ENCODE measurements around the gene INTS1.

The INTS1 gene, protein sequence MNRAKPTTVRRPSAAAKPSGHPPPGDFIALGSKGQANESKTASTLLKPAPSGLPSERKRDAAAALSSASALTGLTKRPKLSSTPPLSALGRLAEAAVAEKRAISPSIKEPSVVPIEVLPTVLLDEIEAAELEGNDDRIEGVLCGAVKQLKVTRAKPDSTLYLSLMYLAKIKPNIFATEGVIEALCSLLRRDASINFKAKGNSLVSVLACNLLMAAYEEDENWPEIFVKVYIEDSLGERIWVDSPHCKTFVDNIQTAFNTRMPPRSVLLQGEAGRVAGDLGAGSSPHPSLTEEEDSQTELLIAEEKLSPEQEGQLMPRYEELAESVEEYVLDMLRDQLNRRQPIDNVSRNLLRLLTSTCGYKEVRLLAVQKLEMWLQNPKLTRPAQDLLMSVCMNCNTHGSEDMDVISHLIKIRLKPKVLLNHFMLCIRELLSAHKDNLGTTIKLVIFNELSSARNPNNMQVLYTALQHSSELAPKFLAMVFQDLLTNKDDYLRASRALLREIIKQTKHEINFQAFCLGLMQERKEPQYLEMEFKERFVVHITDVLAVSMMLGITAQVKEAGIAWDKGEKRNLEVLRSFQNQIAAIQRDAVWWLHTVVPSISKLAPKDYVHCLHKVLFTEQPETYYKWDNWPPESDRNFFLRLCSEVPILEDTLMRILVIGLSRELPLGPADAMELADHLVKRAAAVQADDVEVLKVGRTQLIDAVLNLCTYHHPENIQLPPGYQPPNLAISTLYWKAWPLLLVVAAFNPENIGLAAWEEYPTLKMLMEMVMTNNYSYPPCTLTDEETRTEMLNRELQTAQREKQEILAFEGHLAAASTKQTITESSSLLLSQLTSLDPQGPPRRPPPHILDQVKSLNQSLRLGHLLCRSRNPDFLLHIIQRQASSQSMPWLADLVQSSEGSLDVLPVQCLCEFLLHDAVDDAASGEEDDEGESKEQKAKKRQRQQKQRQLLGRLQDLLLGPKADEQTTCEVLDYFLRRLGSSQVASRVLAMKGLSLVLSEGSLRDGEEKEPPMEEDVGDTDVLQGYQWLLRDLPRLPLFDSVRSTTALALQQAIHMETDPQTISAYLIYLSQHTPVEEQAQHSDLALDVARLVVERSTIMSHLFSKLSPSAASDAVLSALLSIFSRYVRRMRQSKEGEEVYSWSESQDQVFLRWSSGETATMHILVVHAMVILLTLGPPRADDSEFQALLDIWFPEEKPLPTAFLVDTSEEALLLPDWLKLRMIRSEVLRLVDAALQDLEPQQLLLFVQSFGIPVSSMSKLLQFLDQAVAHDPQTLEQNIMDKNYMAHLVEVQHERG (N-terminal part only)

DNA sequence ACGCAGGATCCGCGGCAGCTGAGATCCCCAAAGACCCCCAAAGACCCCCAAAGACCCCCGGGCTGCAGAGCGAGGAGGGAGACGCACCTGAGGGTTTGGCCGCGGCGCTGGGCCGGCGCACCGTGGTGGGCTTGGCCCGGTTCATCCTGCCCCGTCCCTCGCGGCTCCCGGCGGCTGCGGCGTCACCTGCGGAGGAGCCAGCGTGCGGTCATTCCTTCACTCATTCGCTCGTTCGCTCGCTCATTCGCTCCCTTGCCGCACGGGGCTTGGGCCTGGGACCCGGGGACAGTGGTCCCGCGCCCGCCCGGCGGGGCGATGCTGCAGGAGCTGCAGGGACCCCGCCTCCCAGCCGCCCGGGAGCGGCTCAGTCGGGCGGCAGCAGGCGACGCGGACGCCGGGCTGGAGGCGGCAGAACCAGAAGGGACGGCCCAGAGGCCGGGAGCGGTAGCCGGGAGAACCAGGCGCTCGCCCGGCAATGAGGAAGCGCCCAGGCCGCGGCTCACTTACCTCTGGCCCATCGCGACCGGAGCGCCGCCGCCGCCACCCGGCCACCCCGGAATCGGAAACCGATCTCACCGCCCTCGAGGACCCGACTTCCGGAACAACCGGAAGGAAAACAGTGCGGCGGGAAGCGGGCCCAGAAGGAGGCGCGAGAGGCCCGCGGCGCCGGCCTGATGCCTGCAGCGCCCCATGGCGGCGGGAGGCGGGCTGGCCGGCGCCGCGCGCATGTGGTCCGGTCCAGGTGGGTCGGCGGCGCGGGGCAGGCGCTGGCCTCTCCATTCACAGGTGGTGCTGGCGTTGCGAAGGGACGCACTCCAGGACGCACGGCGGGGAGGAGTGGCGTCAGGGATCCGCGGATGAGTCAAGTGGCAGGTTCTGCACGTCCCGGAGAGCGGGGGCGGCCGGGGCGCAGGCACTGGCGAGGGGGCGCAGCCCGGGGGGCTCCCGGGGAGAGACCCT, at the start of gene INTS1:
TSS of gene INTS1 (minus strand) at position 574 of the 960 bp plus-strand sequence. CDS start at position 145, 429 bp downstream.
- peak; percentile 39 for DNase-seq (ENCODE audit: low read depth, low spot score)

DNA sequence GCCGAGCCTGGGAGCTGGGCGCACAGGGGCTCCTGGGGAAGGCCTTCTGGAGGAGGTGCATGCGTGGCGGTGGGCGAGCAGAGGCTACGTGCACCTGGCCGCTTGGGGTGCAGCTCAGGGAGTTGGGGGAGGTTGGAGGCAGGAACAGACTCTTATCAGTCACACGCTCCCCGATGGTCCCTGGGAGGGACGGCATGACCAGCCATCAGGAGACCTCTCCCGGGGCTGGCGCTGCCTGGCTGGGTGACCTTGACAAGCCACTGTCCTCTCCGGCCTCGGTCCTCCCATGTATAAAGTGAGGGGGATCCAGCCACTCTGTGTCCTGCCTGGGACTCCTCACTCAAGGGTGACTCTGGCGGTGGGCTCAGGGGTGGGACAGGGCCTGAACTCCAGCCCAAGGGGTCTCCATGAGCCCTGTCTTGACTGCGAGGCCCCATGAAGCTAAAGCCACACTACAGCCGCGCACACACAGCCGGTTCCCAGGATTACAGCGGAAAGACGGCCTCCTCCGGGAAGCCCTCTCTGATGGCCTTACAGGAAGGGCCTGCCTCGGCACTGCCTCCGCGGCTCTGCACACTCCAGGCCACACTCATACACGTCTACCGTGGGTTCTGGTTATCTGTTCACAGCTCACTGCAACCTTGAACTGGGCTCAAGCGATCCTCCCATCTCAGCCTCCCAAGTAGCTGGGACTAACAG, 49.5 kb upstream of the INTS1 start:
- DNase-seq (ENCODE audit: low read depth, low spot score) = no peak

DNA sequence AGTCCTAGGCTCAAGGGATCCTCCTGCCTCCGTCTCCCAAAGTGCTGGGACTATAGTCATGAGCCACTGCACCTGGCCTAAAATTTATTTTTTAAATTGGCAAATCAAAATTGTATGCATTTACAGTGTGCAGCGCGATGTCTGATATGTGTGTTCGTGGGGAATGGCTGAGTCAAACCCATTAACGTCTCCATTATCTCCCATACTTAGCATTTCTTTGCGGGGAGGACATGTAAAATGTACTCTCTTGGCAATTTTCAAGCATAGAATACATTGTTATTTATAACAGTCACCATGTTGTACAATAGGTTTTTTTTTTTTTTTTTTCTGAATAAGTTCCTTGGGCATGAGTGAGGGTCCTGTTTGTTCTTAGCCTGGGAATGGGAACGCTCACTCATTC, 48.0 kb upstream of the INTS1 start:
- no peak for DNase-seq (ENCODE audit: low read depth, low spot score)

GRCh38 chr7:1550846-1551155, 46.6 kb upstream of the INTS1 start:
- no peak for DNase-seq (ENCODE audit: low read depth, low spot score)

GRCh38 chr7:1550005-1550845, 46.0 kb upstream of the INTS1 start:
- DNase-seq (ENCODE audit: low read depth, low spot score) = no peak

DNA sequence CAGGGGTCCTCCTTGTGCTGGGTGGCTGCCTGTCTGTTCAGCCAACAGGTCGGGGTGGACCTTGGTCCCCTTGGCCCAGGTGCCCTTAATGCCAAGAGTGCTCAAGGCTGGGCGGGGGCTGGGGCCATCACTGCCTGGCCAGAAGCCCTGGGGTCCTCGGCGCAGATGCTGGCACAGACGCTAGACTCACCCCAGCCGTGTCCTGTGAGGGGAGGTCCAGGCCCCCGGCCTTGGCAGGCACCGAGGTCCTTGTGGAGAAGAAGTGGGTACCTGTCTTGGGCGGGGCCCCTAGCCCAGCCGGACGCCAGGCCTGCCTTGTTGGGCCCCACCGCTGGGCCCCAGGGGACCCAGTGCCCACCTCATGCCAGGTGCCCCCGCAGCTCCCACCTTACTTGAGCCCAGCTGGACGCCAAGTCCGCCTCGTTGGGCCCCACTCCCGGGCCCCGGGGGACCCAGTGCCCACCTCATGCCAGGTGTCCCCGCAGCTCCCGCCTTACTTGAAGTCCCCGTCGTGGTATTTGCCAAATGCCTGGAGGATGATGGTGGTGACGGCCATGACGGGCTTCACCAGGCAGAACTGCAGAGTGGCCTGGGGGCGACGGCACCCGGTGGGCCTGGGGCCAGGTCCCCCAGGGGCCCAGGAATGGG, 45.3 kb upstream of the INTS1 start:
- DNase-seq (ENCODE audit: low read depth, low spot score) = no peak

GRCh38 chr7:1548944-1549343, 44.8 kb upstream of the INTS1 start:
- DNase-seq (ENCODE audit: low read depth, low spot score) = no peak

DNA sequence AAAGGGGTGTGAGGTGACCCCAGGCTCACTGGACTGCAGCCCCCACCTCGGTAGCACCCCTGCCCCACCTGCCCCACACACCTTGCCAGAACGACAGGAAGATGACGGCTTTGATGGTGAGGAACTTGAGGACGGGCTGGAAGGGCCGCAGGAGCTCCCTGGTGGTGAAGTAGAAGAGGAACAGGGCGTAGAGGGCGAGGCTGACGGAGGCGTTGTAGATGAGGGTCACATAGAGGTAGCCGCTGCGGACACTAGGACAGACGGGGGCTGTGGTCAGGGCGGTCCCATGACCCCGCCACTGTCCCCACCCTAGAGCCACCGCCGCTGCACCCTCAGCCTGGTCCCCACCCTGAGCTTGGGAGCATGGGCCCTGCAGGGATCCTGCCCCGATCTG, 44.2 kb upstream of the INTS1 start:
- DNase-seq (ENCODE audit: low read depth, low spot score) = no peak

DNA sequence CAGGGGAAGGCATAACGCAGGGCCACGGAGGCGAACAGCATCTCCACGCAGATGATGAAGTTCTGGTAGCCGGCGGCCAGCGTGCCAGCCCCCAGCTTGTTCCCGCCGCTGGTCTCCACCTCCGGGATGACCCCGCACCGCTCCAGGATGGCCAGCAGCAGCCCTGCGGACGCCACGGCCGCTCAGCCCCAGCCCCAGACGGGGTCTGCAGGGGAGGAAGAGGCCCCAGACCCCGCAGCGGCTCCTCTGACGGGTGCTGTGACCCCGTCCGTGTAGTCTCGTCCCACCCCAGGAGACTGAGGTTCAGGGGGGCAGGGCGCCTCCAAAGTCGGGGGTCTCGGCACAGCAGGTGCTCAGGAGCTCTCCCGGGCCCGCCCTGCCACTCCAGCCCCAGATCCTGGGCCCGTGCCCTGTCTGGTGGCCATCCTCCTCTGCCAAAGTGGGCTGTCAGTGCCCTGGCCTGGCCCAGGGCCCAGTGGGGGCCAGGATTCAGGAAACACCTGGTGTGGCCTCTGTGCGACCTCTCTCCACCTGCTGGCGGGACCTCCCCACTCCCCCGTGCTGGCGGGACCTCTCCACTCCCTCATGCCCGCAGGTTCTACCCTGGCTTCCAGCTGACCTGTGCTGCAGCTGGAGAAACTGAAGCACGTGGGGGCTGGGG, 43.7 kb upstream of the INTS1 start:
- DNase-seq (ENCODE audit: low read depth, low spot score) = no peak

DNA sequence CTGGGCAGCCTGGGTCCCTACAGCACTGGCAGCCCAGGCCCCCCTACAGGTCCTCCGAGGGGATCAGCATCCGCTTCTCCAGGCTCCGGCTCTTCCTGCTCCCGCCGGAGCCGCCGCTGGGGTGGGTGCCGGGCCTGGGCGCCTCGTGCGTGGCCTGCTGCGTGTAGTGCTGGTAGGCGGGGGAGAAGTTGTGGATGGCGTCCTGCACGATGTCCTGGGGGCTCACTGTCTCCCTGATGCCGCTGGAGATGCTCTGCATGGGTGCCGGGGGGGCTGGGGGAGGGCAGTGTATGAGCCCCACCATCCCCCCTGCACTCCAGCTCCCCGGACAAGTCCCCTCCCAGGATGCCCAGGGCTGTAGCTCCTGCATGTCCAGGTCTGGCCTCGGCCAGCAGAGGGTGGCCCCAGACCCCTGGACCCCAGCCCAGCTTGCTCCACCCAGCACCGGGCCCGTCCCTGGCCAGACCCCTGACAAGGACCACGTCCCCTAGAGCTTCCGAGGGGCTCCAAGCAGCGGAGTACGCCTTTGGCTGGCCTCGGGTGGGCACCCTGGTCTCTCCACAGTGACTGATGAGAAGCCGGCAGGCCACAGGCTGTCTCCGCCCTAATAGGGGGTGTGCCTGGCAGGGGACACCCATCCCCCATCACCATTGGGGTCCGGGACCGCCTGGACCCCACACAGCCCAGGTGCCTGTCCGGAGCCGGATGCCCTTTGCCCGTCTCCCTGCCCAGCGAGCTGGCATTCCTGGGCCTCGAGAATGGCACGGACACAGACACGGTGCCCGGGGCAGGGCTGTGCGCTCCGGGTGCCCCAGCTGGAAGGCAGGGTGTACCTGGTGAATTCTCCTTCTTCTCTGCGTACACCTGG, 43.0 kb upstream of the INTS1 start:
- DNase-seq (ENCODE audit: low read depth, low spot score) = no peak

DNA sequence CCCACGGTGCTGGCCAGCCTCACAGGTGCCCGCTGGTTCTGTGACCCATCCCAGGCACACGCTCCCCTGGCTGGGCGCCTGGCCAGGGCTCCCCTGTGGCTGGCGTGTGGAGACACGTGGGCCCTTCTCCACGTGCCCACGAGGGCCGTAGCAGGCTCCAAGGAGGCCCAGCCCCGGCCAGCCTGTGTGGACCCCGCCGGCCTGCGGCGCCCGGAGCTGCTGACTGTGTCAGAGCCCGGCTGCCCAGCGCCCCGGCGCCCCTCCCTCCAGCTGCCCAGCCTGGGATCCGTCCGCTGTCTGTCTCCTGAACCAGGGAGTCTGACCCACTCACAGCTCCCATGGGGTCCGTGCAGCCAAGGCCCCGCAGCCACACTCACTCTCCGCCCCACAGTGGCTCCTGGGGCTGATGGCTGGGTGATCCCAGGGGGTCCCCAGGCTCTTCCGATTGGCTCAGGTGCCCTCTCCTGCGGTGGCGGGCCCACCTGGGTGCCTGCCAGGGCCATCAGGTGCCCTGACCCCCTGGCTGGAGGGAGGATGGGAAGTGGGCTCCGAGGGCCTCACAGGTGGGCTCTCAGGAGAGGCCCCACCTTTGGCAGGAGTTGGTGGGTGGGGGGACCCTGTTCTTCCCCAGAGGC, 42.2 kb upstream of the INTS1 start:
- DNase-seq (ENCODE audit: low read depth, low spot score) = no peak

DNA sequence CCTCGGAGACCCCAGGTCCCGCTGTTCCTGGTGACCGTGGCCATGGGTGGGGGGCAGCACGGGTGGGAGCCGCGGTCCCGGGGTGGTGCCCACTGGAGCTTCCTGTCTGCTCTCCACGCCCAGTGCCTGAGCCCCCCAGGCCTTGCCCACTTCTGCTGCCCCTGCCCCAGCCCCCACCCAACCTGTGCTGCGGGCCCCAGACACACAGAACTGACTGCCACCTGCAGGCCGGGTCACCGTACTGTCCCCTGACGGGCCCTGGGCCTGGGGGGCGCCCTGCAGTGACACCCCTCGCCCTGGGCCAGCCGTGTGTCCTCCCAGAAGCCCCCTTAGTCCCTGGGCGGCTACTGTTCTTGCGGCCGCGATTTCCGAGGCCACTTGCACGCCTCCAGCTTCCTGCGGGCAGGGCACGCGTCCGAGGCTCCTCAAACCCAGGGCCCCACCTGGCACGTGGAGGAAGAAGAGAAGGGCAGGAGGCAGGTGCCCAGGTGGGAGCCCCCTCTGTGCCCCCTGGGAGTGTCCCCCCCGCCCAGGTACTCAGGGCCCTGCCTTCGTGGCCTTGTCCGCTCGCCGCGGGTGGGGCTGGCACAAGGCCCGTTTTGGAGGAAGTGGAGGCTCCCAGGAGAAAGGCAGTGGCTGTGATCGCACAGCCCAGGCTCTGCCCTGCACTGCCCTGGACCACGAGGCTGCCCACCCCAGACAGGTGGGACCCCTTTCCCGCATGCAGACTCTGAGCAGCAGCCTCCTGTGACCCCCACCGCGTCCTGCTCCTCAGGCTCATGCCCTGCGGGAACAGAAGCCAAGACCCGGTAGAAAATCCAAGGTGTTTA, 41.4 kb upstream of the INTS1 start:
- DNase-seq (ENCODE audit: low read depth, low spot score) = no peak

DNA sequence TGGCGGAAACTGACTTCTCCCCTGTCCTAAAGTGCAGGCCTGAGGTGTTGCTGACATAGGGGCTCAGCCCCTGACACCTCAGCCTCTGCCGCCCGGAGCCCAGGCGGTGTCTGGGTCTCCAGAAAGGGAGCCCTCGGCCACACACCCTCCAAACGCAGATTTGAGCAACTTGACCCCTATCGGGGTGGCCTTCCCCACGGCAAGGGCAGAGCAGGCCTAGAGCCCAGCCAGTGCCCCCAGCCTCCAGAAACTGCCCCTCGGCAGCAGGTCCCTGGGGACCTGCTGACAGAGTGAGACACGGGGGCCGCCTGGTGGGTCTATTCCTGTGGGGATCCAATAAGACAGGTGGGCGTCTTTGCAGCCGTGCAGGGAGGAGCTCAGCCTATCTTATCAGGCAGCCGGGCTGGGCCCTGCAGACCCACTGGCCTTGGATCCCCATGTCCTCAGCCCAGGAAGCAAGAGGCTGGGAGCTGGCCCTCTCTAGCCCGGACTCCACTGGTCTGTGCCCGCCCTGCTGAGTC, 40.8 kb upstream of the INTS1 start:
- DNase-seq (ENCODE audit: low read depth, low spot score) = no peak

- no peak for DNase-seq (ENCODE audit: low read depth, low spot score)
These were observed 40.1 kb upstream of the INTS1 start for GRCh38 chr7:1544178-1544895.

DNA sequence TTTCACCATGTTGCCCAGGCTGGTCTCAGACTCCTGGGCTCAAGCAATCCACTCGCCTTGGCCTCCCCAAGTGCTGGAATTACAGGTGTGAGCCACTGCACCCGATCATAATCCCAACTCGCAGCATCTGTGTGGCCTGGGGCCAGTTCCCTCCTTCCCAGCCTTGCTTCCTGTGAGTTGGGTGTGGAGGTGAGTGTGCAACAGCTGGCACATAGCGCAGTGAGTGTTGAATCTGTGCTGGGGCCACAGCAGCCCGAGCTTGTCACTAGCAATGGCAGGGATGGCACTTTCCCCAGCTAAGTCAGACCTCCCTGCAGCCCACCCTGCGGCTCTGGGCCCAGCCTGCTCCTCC, 39.6 kb upstream of the INTS1 start:
- DNase-seq (ENCODE audit: low read depth, low spot score) = no peak

All from brain pericyte (primary cell).